ENCODE results near the gene BPIFA1. TPM values are rescaled to one million over a fixed set of nuclear protein-coding genes. Genes with fewer than 3 reads are reported as not detected.

The BPIFA1 gene
- total RNA-seq, 1 donor = not detected

DNA sequence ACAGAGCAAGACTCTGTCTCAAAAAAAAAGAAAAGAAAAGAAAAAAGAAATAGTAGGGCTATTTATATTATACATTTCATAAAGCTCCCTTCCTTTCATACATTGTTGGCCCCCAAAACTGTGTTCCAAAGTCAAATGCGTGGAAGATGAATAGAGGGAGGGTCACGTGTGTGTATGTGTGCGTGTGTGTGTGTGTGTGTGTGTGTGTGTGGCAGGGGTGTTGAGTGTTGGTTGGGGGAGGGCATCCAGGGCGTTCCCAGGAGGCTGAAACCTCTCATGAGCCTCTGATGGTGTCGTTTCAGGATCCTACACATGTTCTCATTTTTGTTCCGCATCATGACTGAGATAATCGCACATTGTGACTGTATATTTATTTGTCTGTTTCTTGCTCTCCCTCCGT, 39.4 kb downstream of the BPIFA1 start:
- no peak for DNase-seq (ENCODE audit: low read depth)
- TF ChIP-seq, protein P1, sequence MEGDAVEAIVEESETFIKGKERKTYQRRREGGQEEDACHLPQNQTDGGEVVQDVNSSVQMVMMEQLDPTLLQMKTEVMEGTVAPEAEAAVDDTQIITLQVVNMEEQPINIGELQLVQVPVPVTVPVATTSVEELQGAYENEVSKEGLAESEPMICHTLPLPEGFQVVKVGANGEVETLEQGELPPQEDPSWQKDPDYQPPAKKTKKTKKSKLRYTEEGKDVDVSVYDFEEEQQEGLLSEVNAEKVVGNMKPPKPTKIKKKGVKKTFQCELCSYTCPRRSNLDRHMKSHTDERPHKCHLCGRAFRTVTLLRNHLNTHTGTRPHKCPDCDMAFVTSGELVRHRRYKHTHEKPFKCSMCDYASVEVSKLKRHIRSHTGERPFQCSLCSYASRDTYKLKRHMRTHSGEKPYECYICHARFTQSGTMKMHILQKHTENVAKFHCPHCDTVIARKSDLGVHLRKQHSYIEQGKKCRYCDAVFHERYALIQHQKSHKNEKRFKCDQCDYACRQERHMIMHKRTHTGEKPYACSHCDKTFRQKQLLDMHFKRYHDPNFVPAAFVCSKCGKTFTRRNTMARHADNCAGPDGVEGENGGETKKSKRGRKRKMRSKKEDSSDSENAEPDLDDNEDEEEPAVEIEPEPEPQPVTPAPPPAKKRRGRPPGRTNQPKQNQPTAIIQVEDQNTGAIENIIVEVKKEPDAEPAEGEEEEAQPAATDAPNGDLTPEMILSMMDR (IDR thresholded peaks at IDR 0.05; ENCODE audit: insufficient read depth, low read depth, low read length) = no peak
- no peak overlapping the region for H3K4me3 ChIP-seq (ENCODE audit: low read depth, low read length)

DNA sequence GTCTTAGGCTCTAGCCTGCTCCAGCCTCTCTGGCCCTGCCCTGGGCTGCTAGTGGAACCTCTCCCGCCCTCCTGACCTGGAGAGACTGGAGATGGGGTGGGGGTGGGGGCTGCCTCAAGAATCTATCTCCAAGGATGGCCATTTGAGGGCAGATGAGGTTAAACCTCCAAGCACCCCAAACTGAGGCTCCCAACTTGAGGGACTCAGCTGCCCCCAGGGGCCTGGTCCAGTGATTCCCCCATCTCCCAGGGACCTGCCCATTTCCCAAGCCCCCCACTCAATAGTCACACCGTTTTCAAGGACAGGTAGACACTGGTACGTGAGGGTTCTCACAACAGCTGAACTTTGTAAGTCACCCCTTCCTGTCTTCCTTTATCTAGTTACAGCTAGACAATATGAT, 40.1 kb downstream of the BPIFA1 start:
- DNase-seq (ENCODE audit: low read depth) = no peak
- TF ChIP-seq, protein P1 (IDR thresholded peaks at IDR 0.05; ENCODE audit: insufficient read depth, low read depth, low read length) = no peak
- no peak overlapping the region for H3K4me3 ChIP-seq (ENCODE audit: low read depth, low read length)

DNA sequence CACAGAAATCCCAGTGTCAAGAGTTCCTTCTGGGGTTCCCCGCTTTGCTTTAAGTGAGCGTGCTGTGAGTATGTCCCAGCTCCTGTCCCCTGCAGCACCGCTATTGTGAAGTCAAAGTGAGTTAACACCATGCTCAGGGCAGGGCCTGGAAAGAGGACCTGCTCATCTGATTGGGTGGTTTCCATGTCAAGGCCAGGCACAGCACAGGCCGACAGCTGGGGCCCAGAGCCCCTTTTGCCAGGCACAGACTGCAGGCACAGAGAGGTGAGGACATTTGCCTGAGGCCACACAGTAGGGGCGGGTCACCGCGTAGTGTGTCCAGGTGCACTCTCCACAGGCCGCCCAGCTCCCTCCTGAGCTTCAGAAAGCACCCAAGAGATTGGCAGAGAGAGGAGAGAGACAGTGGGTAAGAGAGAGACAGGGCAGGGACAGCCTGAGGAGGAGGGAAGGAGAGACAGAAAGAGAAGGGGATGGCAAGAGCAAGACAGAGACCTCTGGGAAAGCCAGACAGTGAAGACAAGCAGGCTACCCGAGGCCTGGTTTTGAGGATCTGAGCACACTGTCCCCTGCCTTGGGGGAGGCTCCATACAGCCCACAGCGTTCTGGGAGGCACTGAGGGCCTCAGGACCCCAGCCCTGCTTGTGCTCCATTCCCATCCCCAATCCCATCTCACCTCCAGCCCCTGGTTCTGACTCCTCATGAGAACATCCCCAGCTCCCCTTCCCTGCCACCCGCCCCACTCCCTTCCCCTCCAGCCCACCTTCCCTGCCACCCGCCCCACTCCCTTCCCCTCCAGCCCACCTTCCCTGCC, 40.7 kb downstream of the BPIFA1 start:
- H3K4me3 ChIP-seq (ENCODE audit: low read depth, low read length) = no peak overlapping the region
- no peak for DNase-seq (ENCODE audit: low read depth)
- TF ChIP-seq, protein P1 (IDR thresholded peaks at IDR 0.05; ENCODE audit: insufficient read depth, low read depth, low read length) = no peak

DNA sequence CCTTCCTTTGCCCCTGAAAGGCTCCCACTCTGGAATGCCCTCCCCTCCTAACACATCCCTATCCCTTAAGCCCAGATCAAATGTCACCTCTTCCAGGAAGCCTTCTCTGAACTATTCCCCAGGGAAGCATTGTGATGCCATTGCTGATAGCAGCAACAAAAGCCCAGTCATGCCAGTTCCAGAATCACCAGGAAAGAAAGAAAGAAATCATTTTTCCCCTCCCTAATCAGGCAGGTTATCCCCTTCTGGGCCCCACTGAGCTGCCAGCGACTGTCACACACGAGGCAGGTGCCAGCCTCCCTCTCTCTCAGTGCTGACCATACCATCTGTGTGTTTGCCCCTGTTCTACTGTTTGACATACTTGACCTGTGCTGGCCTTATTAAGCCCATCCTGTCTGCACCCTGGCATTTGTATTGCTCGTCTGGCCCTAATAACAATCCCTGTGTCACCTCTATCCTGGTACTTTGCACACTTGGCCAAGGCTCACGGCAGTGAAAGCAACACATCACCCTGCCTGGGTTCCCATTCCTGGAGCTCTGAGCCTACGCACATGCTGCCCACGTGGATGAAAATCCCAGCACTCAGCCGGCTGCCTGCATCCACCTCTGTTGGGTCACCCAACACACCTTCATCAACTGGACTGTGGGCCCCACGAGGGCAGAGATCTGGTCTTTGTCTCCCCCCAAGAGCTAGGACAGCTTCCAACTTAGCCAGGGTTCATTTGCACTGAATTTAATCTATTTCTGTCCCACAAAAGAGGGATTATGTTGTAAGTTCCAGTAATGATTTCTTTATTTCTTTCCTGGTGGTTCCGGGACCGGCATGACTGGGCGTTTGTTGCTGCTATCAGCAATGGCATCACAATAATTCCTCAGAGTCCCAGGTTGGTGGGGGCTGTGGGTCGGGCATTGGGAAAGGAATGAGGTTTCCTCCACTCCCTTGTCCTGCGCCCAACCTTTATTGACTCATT, 42.0 kb downstream of the BPIFA1 start:
- no peak for DNase-seq (ENCODE audit: low read depth)
- H3K4me3 ChIP-seq (ENCODE audit: low read depth, low read length) = no peak overlapping the region
- TF ChIP-seq, protein P1 (IDR thresholded peaks at IDR 0.05; ENCODE audit: insufficient read depth, low read depth, low read length) = no peak

DNA sequence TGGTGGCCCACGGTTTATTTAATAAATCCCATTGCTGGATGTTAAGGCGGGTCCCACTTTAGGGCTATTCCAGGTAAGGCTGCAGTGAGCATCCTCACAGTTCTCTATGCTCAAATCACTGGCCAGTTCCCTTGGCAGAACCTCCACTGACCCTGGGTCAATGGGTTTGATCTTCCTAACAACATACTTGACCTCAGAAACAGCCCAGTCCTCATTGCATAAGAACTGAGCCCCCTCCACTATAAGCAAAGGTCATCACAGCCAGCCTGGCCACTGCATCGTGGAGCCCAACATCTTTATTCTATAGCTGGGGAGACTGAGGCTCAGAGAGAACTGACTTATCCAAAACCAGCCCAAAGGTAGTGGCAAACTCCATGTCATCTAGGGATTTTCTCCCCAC, 42.9 kb downstream of the BPIFA1 start:
- TF ChIP-seq, protein P1 (IDR thresholded peaks at IDR 0.05; ENCODE audit: insufficient read depth, low read depth, low read length) = no peak
- DNase-seq (ENCODE audit: low read depth) = no peak
- H3K4me3 ChIP-seq (ENCODE audit: low read depth, low read length) = no peak overlapping the region

DNA sequence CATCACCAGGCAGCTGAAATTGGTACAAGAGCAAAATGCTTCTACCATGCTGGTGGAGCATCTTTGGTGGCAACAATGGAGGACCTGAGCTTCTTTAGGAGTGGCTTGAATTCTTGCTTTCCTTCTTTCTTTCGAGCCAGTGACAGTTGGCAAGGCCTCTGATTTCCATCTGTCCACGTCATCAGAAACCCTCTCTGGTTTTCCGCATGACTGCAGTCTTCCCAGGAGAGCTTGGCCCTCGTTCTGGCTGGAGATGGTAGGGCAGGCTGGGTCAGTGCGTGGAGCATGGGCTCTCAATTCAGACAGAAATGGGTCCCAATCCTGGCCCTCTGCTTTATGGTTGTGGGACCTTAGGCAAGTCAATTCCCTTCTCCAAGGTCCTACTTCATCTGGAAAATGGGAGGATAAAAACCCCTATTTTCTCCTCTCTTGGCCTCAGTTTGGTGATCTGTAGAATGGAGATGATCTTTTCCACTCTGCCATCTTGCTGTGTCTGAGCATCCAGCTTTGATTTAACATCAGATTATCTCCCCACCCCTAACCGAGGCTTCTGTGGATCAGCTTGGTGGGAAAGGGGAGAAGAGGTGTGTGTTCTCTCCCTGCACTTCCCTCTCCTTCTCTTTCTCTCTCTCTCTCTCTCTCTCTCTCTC, 43.6 kb downstream of the BPIFA1 start:
- H3K4me3 ChIP-seq (ENCODE audit: low read depth, low read length) = no peak overlapping the region
- DNase-seq (ENCODE audit: low read depth) = no peak
- TF ChIP-seq, protein P1 (IDR thresholded peaks at IDR 0.05; ENCODE audit: insufficient read depth, low read depth, low read length) = no peak
